ENCODE measurements around the gene TRAFD1.
A peak's percentile ranks its signal among the peaks of the same experiment; 100 is the strongest.
"Not testable (repeated sequence)": the region's sequence is repeated elsewhere in the genome, so short reads cannot be mapped to it uniquely, and the experiment has no call there.

The TRAFD1 gene

DNA sequence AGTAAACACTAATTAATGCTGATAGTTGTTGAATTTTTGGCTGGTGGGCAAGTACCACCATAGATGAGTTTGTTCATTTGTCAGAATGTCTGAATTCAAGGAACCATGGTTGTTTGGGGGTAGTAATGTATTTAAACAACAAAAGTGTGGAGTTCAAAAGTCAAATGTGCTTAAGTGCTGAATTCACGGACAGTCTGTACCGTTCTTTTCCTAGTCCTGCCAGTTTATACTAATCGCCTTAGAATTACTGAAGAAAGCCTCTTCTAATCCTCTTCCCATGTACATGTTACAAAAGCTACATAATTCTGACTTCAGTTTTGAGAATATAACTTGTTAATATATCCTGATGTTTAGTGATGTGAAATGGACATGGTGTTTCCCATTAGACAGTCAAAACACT, 19.5 kb upstream of the TRAFD1 start:
- Histone ChIP-seq H3K4me3 (ENCODE audit: low read length) (no peak overlapping the region), H3K36me3 (ENCODE audit: control insufficient read depth, insufficient read depth, low read length) (no peaks in the 10 kb centered on the region), H3K4me1 (ENCODE audit: control insufficient read depth, insufficient read depth, low read length) (peaks cover 4% of the 10 kb centered on the region), H3K9me3 (ENCODE audit: control insufficient read depth, low read length) (no peaks in the 10 kb centered on the region), H3K9ac (ENCODE audit: low read length) (no peak overlapping the region), H3K27me3 (ENCODE audit: control insufficient read depth, insufficient read depth, low read length) (no peaks in the 10 kb centered on the region)

DNA sequence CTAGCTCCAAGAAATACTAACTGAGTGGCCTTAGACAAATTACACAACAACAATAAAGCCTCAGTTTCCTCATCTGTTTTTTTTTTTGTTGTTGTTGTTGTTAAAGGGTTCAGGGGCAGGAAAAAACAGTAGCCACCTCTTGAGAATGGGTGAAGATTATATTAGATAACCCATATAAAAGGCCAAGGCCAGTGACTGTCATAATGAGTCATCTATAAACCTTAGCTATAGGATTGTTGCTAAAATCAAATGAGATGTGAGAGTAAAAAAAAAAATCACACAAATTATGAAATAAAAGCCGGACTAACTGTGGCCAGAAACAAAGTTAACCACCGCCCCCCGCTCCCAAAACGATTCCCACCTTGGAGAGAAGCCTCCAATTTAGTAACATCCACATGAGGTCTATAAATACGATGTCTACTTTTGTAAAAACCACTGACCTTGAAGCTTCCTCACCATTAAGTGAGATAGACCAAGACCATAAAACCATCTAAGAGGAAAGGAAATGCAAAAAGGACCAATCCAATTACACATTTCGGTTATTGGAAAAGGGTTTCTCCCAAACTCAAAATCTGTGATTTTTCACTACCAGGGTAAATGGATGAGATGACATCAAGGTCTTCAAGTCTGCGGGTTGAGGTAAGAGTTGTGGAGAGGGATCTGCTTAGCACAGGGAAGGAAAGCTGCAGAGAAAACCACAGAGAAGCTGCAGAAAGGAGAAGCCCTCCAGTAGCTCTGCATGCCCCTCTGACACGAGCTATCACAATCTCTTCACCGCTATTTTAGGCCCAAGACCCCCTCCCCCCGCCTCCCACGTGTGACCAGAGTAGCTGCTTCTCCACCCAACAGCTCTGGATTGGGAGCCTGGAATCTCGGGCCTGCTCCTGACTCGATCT, 17.8 kb upstream of the TRAFD1 start:
- no peaks in the 10 kb centered on the region for H3K27me3 ChIP-seq (ENCODE audit: control insufficient read depth, insufficient read depth, low read length)
- peaks cover 8% of the 10 kb centered on the region for H3K4me1 ChIP-seq (ENCODE audit: control insufficient read depth, insufficient read depth, low read length)
- H3K9ac ChIP-seq (ENCODE audit: low read length), result peak overlapping the region; percentile 100
- H3K9me3 ChIP-seq (ENCODE audit: control insufficient read depth, low read length), result no peaks in the 10 kb centered on the region
- H3K4me3 ChIP-seq (ENCODE audit: low read length), result peak overlapping the region; percentile 97
- no peaks in the 10 kb centered on the region for H3K36me3 ChIP-seq (ENCODE audit: control insufficient read depth, insufficient read depth, low read length)

DNA sequence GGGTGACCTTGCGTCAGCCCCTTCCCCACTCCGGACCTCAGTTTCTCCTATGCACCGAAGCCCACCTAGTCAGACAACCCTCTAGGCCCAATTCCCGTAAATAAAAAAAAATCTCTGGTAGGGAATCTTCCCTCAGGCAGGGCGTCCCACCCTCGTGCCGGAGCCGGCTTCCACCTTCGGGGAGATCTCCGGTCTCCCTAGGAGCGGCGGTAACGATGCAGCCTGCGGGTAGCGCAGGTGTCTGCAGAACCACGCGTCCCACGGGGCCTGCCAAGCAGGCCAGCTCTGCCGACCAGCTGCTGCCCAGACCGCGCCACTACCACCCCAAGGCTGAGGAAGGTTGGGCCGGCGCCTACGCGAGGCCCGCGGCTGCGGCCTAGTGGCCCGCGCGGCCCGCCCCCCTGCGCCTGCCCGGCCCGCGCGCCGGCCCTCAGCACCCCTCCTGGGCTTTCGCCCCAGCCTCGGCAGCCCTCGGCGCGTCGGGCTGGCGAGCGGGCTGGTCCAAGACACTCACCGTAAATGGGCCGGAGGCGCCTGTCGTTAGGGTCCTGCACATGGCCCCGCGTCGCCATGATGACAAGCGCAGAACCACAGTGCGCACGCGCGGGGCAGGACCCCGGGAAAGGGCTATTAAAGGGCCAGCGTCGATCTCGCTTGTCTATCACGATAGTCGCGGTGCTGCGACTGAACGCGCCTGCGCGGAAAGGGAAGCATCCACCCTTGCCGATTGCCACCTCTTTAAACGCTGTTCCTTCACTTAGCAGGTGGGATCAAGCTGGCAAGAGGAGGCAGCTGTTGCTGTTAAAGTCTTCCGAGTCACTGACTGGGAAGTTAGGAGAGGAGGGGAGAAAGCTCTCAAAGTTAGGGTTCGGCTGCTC, 16.9 kb upstream of the TRAFD1 start, which contains the start of gene NAA25:
NAA25 (minus strand) TSS at position 582 of the 878 bp plus-strand sequence; CDS start at position 572, 10 bp downstream.
- no peaks in the 10 kb centered on the region for H3K9me3 ChIP-seq (ENCODE audit: control insufficient read depth, low read length)
- peak within 1 kb of the TSS; percentile 100 for H3K4me3 ChIP-seq (ENCODE audit: low read length)
- peaks cover 11% of the 10 kb centered on the region for H3K4me1 ChIP-seq (ENCODE audit: control insufficient read depth, insufficient read depth, low read length)
- H3K9ac ChIP-seq (ENCODE audit: low read length), result peak within 1 kb of the TSS; percentile 100
- H3K27me3 ChIP-seq (ENCODE audit: control insufficient read depth, insufficient read depth, low read length), result no peaks in the 10 kb centered on the region
- H3K36me3 ChIP-seq (ENCODE audit: control insufficient read depth, insufficient read depth, low read length), result no peaks in the 10 kb centered on the region

DNA sequence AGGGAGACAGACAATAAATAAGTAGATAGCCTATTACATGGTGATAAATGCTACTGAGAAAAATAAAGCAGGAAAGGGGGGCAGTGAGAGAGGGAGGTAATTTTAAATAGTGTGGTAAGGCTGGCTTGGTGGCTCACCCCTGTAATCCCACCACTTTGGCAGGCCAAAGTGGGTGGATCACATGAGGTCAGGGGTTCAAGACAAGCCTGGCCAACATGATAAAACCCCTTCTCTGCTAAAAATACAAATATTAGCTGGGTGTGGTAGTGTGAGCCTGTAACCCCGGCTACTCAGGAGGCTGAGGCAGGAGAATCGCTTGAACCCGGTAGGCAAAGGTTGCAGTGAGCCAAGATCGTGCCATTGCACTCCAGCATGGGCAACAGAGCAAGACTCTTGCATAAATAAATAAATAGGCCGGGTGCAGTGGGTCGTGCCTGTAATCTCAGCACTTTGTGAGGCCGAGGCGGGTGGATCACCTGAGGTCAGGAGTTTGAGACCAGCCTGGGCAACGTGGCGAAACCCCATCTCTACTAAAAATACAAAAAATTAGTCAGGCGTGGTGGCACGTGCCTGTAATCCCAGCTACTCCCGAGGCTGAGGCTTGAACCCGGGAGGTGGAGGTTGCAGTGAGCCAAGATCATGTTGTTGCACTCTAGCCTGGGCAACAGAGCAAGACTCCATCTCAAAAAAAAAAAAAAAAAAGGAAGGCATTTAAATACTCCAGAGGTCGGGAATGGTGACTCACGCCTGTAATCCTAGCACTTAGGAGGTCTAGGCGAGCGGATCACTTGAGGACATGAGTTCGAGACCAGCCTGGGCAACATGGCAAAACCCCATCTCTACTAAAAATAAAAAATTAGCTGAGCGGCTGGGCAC, 14.3 kb upstream of the TRAFD1 start:
- H3K36me3 ChIP-seq (ENCODE audit: control insufficient read depth, insufficient read depth, low read length); H3K4me3 ChIP-seq (ENCODE audit: low read length); H3K27me3 ChIP-seq (ENCODE audit: control insufficient read depth, insufficient read depth, low read length); H3K9me3 ChIP-seq (ENCODE audit: control insufficient read depth, low read length); H3K9ac ChIP-seq (ENCODE audit: low read length): not testable (repeated sequence)
- H3K4me1 ChIP-seq (ENCODE audit: control insufficient read depth, insufficient read depth, low read length), result peaks cover 11% of the 10 kb centered on the region

DNA sequence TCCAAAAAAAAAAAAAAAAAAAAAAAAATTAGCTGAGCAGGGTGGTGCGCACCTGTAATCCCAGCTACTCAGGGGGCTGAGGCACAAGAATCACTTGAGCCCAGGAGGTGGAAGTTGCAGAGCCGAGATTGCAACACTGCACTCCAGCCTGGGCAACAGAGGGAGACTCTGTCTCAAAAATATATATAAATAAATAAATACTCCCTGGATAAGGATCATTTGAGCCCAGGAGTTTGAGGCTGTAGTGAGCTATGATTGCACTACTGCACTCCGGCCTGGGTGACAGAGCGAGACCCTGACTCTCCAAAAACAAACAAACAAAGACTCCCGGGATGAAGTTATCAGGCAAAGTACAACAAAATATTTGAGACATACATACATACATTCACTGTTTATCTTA, 13.4 kb upstream of the TRAFD1 start:
- Histone ChIP-seq H3K4me1 (ENCODE audit: control insufficient read depth, insufficient read depth, low read length) (peaks cover 18% of the 10 kb centered on the region), H3K36me3 (ENCODE audit: control insufficient read depth, insufficient read depth, low read length) (no peaks in the 10 kb centered on the region), H3K27me3 (ENCODE audit: control insufficient read depth, insufficient read depth, low read length) (no peaks in the 10 kb centered on the region), H3K9me3 (ENCODE audit: control insufficient read depth, low read length) (no peaks in the 10 kb centered on the region), H3K9ac (ENCODE audit: low read length) (no peak overlapping the region), H3K4me3 (ENCODE audit: low read length) (no peak overlapping the region)

DNA sequence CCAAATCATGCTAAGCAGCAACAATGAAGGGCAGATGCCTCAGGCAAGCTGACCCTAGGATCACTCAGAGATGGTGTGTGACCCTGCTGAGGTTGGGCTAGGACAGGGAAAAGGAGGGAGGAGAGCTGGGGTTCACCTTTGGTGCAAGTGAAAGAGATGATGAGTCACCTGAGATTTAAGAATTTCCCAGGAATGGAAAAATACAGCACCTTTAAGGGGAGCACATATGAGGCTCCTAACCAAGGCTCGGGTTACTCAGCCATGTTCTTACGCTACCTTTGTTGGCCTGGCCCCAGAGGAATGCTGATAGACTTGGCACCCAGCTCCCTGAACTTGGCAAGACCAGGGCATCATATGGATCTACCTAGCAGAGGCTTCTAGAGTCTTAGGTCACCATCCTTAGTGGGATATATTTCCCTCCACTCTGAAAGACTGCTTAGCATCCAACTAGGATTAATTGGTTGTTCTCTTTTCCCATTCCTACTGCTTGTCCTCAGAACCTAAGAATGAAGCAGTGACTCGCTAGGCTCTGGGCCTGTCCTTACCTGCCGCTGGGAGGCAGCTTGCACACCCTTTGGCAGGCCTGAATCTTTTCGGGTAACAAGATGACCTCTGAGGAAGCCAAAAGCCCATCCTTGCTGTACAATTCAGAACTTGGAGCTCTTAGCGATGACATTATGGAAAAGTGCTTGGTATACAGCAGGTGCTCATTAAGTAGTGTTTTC, 12.8 kb upstream of the TRAFD1 start:
- Histone ChIP-seq H3K27me3 (ENCODE audit: control insufficient read depth, insufficient read depth, low read length) (no peaks in the 10 kb centered on the region), H3K9me3 (ENCODE audit: control insufficient read depth, low read length) (no peaks in the 10 kb centered on the region), H3K4me3 (ENCODE audit: low read length) (no peak overlapping the region), H3K36me3 (ENCODE audit: control insufficient read depth, insufficient read depth, low read length) (no peaks in the 10 kb centered on the region), H3K4me1 (ENCODE audit: control insufficient read depth, insufficient read depth, low read length) (peaks cover 22% of the 10 kb centered on the region), H3K9ac (ENCODE audit: low read length) (no peak overlapping the region)

DNA sequence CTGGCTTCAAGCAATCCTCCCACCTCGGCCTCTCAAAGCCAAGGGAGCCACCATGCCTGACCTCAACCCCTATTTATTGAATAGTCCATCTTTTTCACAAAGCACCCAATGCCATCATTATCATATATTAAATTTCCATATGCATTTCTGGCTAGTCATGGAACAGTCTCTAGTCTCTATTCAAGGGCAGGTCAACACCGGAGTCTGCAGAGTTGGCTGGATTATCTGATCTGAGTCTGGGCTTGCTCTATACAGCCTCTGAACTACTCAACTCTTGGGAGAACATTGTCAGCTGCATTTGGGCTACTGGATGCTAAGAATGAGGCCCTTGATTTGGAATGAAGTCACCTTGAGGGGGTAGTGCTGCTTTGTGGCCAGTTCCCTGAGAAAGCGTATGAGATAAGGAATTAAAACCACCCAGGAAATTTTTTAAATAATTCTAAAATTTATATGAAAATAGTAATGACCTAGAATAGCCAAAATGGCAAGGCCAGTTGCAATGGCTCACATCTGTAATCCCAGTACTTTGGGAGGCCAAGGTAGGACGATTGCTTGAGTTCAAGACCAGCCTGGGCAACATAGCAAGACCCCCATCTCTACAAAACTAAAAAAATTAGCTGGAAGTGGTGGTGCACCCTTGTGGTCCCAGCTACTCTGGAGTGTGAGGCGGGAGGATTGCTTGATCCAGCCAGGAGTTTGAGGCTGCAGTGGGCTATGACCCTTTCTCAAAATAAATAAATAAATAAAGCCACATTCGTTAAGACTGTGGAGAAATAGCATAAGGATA, 9.9 kb upstream of the TRAFD1 start:
- no peaks in the 10 kb centered on the region for H3K27me3 ChIP-seq (ENCODE audit: control insufficient read depth, insufficient read depth, low read length)
- H3K36me3 ChIP-seq (ENCODE audit: control insufficient read depth, insufficient read depth, low read length), result no peaks in the 10 kb centered on the region
- H3K9me3 ChIP-seq (ENCODE audit: control insufficient read depth, low read length), result no peaks in the 10 kb centered on the region
- no peak overlapping the region for H3K9ac ChIP-seq (ENCODE audit: low read length)
- peaks cover 22% of the 10 kb centered on the region for H3K4me1 ChIP-seq (ENCODE audit: control insufficient read depth, insufficient read depth, low read length)
- no peak overlapping the region for H3K4me3 ChIP-seq (ENCODE audit: low read length)

DNA sequence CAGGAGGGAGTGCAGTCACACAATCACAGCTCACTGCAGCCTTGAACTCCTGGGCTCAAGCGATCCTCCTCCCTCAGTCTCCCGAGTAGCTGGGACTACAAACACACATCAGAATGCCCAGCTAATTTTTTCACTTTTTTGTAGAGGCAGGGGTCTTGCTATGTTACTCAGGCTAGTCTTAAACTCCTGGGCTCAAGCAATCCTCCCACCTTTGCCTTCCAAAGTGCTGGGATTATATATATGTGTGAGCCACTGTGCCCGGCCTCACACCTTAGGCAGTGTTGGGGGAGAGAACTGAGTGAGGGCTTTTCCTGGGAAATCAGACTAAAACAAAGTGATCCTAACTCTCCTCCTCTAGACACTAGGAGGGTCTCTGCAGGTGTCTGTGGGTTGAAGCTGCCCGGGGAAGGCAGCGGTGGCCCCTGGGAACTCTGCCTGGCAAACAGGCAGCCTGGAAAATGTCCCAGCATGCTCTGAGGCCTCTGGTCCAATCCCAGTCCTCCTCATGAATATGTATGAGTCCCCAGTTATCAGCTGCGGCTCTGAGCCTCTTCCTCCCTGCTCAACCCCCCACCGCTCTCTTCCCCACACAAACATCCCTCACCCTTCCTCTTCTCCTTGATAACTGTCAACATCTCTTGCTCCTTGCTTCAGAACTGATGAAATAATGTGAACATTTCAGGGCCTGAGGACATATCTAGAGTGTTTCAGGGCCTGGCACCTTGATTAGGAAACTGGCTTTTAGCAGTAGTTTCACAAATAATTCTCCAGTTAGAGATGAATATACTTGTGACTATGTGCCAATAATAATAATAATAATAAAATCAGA, 8.9 kb upstream of the TRAFD1 start:
- no peaks in the 10 kb centered on the region for H3K36me3 ChIP-seq (ENCODE audit: control insufficient read depth, insufficient read depth, low read length)
- H3K4me1 ChIP-seq (ENCODE audit: control insufficient read depth, insufficient read depth, low read length), result peaks cover 17% of the 10 kb centered on the region
- no peak overlapping the region for H3K4me3 ChIP-seq (ENCODE audit: low read length)
- H3K27me3 ChIP-seq (ENCODE audit: control insufficient read depth, insufficient read depth, low read length), result no peaks in the 10 kb centered on the region
- peak overlapping the region; percentile 61 for H3K9ac ChIP-seq (ENCODE audit: low read length)
- no peaks in the 10 kb centered on the region for H3K9me3 ChIP-seq (ENCODE audit: control insufficient read depth, low read length)

DNA sequence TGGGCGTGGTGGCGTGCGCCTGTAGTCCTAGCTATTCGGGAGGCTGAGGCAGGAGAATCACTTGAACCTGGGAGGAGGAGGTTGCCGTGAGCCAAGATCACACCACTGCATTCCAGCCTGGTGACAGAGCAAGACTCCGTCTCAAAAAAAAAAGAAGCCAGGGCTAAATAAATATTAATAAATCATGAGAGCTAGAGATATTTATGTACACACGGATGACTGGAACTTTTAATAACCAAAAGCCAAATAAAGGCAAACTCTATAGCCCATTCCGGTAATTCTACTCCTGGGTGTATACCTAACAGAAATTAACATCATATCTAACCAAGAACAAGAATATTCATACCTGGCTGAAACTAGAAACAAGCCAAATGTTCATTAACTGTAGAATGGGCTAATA, 7.7 kb upstream of the TRAFD1 start:
- Histone ChIP-seq H3K36me3 (ENCODE audit: control insufficient read depth, insufficient read depth, low read length) (no peaks in the 10 kb centered on the region), H3K9me3 (ENCODE audit: control insufficient read depth, low read length) (no peaks in the 10 kb centered on the region), H3K4me3 (ENCODE audit: low read length) (no peak overlapping the region), H3K4me1 (ENCODE audit: control insufficient read depth, insufficient read depth, low read length) (peaks cover 12% of the 10 kb centered on the region), H3K27me3 (ENCODE audit: control insufficient read depth, insufficient read depth, low read length) (no peaks in the 10 kb centered on the region), H3K9ac (ENCODE audit: low read length) (no peak overlapping the region)

Measured in mucosa of stomach (tissue), 1 donor.